GM12873 (cell line): ENCODE results near the gene LHFPL3.

Source experiments
- CTCF ChIP-seq: IDR thresholded peaks from 2 replicates; pipeline ENCODE4 v1.5.1; 2012; ENCODE audit warnings: low read depth, mild to moderate bottlenecking, moderate library complexity, low read length, control low read depth; ENCODE audit not compliant: insufficient read depth; ENCODE audit errors: missing control alignments

LHFPL3 gene

GRCh38 chr7:104807671-104808070, 479.3 kb downstream of the LHFPL3 start:
- TF ChIP-seq CTCF, result no peak

- no peak for TF ChIP-seq CTCF
Observed at GRCh38 chr7:104809906-104810305, 481.5 kb downstream of the LHFPL3 start.

- no peak for TF ChIP-seq CTCF
Observed at GRCh38 chr7:104814126-104814525, 485.7 kb downstream of the LHFPL3 start.

- TF ChIP-seq CTCF, result no peak
Observed at GRCh38 chr7:104814671-104815400, 486.4 kb downstream of the LHFPL3 start.

GRCh38 chr7:104816537-104816936, 488.1 kb downstream of the LHFPL3 start:
- no peak for TF ChIP-seq CTCF

- no peak for TF ChIP-seq CTCF
Observed at GRCh38 chr7:104818961-104819880, 490.8 kb downstream of the LHFPL3 start.

GRCh38 chr7:104820836-104821535, 492.6 kb downstream of the LHFPL3 start:
- no peak for TF ChIP-seq CTCF
